ENCODE measurements around the gene PSMD6. TPM values are rescaled to one million over a fixed set of nuclear protein-coding genes. Genes with fewer than 3 reads are reported as not detected.

Gene PSMD6
- total and polyA plus RNA-seq, 9 of the 15 experiments (the other 6 are each of a cell fraction or from before 2014, with no cell fraction given): 78.2 to 133 (median 113) TPM

- POLR2A ChIA-PET: no interaction called here
- BruUV-seq (replicated peaks): no TSS peak
- 65% methylated on average over 10 of the region's 11 CpGs for WGBS (ENCODE audit: insufficient coverage, low coverage, missing lambda C conversion rate)
- H3K27ac ChIP-seq (ENCODE audit: extremely low read depth, low read depth, low read length): no peak overlapping the region
- no peak overlapping the region for H2AFZ ChIP-seq (ENCODE audit: low read depth, low read length)
- no peak overlapping the region for H3K4me2 ChIP-seq (ENCODE audit: insufficient read depth, low read length)
- intact Hi-C loops (cut with micrococcal nuclease) (no loop called here), in situ Hi-C loops (cut with MboI) (no loop called here)
- CTCF ChIA-PET (ENCODE audit: low intra/inter-chr PET ratio): no interaction called here
- H3K9me1 ChIP-seq (ENCODE audit: control insufficient read depth, insufficient read depth, low read length): no peaks in the 10 kb centered on the region
- no peak for FAIRE-seq
- no peaks in the 10 kb centered on the region for H4K20me1 ChIP-seq (replicated peaks; ENCODE audit: control insufficient read depth, insufficient read depth, low read length)
- no peak for TF ChIP-seq CC2D1A (IDR thresholded peaks at IDR 0.05)
- TF ChIP-seq PHF21A (IDR thresholded peaks at IDR 0.05; ENCODE audit: borderline replicate concordance, low read depth): no peak
- TF ChIP-seq SETDB1 (IDR thresholded peaks at IDR 0.05; ENCODE audit: low read length): no peak
- TF ChIP-seq ZNF224 (CRISPR knock-in tag; IDR thresholded peaks at IDR 0.05): no peak
- H3K79me2 ChIP-seq (ENCODE audit: control insufficient read depth, insufficient read depth, low read length): peaks cover 55% of the 10 kb centered on the region
- peaks cover 7 to 27% of the 10 kb centered on the region in 2 experiments; a peak in 4 of 5 replicates for H3K4me1 ChIP-seq (replicated peaks in 1 of 2; ENCODE audit: control insufficient read depth in 2 of 2, insufficient read depth in 2 of 2, low read length in 2 of 2)
- H3K9me3 ChIP-seq (replicated peaks; ENCODE audit: control insufficient read depth, insufficient read depth, low read depth, low read length): no peaks in the 10 kb centered on the region
- H3K4me3 ChIP-seq: no peak overlapping the region
- H3K27me3 ChIP-seq (ENCODE audit: control insufficient read depth in 2 of 2, insufficient read depth in 2 of 2, low read length in 2 of 2): no peaks in the 10 kb centered on the region
- ATAC-seq: 0 out of 3 replicates have a peak, but pooled peaks have one; percentile 19
- peak in 1 of 4 experiments; percentile 9 for DNase-seq (ENCODE audit: extremely low read depth in 1 of 4, low spot score in 3 of 4)
- H3K36me3 ChIP-seq (ENCODE audit: control insufficient read depth, insufficient read depth, low read length): peaks cover 3% of the 10 kb centered on the region; the same call in 2 of the 3 replicates
- H3K9ac ChIP-seq (ENCODE audit: insufficient read depth in 1 of 2, low read depth in 2 of 2, low read length in 2 of 2): no peak overlapping the region
Measured at GRCh38 chr3:63970631-63971475, 52.4 kb downstream of the PSMD6 start.

- ATAC-seq: peak; percentile 29
- H3K4me1 ChIP-seq (replicated peaks in 1 of 2; ENCODE audit: control insufficient read depth in 2 of 2, insufficient read depth in 2 of 2, low read length in 2 of 2): peaks cover 7 to 33% of the 10 kb centered on the region in 2 experiments; a peak in 4 of 5 replicates
- WGBS (ENCODE audit: insufficient coverage, low coverage, missing lambda C conversion rate): 7% methylated on average over 2 of the region's 2 CpGs
- TF ChIP-seq PBX2 (CRISPR knock-in tag; IDR thresholded peaks at IDR 0.05; ENCODE audit: low read depth) (no peak), PBX2 (tag; conservative IDR thresholded peaks at IDR 0.05; ENCODE audit: low read depth) (peak; percentile 63), ZNF395 (CRISPR knock-in tag; IDR thresholded peaks at IDR 0.05) (no peak), PKNOX1 (IDR thresholded peaks at IDR 0.05) (peak; percentile 81), MEIS2 (IDR thresholded peaks at IDR 0.05; ENCODE audit: partially characterized antibody) (peak; percentile 87)
- ChIA-PET POLR2A (no interaction called here), CTCF (ENCODE audit: low intra/inter-chr PET ratio) (no interaction called here)
- no TSS peak for BruUV-seq (replicated peaks)
- peaks cover 3% of the 10 kb centered on the region; the same call in 2 of the 3 replicates for H3K36me3 ChIP-seq (ENCODE audit: control insufficient read depth, insufficient read depth, low read length)
- peaks cover 60% of the 10 kb centered on the region for H3K79me2 ChIP-seq (ENCODE audit: control insufficient read depth, insufficient read depth, low read length)
- no peak overlapping the region for H3K4me3 ChIP-seq
- FAIRE-seq: no peak
- H3K4me2 ChIP-seq (ENCODE audit: insufficient read depth, low read length): no peak overlapping the region; the same call in 1 of the 2 replicates
- in situ Hi-C loops (cut with MboI): no loop called here
- no peaks in the 10 kb centered on the region for H3K9me1 ChIP-seq (ENCODE audit: control insufficient read depth, insufficient read depth, low read length)
- intact Hi-C loops (cut with micrococcal nuclease): loop anchor here (10.0 kb wide), 1 partner anchor 105 kb away; the partner anchor contains the start of genes ATXN7 and THOC7
- H3K9me3 ChIP-seq (replicated peaks; ENCODE audit: control insufficient read depth, insufficient read depth, low read depth, low read length): no peaks in the 10 kb centered on the region
- no peaks in the 10 kb centered on the region for H4K20me1 ChIP-seq (replicated peaks; ENCODE audit: control insufficient read depth, insufficient read depth, low read length)
- H3K27me3 ChIP-seq (ENCODE audit: control insufficient read depth in 2 of 2, insufficient read depth in 2 of 2, low read length in 2 of 2): no peaks in the 10 kb centered on the region
- peak in 2 of 4 experiments; percentile 7 to 11 for DNase-seq (ENCODE audit: extremely low read depth in 1 of 4, low spot score in 3 of 4)
- no peak overlapping the region for H3K27ac ChIP-seq (ENCODE audit: extremely low read depth, low read depth, low read length)
- no peak overlapping the region for H2AFZ ChIP-seq (ENCODE audit: low read depth, low read length)
- H3K9ac ChIP-seq (ENCODE audit: insufficient read depth in 1 of 2, low read depth in 2 of 2, low read length in 2 of 2): no peak overlapping the region
Measured at GRCh38 chr3:63969876-63970275, 53.4 kb downstream of the PSMD6 start.

Data from K562 (cell line).